Breast epithelium (tissue), 4 donors: ENCODE measurements around the gene SLC38A3. TPM values are rescaled to one million over a fixed set of nuclear protein-coding genes. Genes with fewer than 3 reads are reported as not detected.
A peak's percentile ranks its signal among the peaks of the same experiment; 100 is the strongest.

Experiments used
- DNase-seq, 2 donors: peaks; one replicate each; pipeline ENCODE4 v3.0.0-alpha.2; 2019; ENCODE audit warnings: low spot score in 2 of 2
- H3K27ac ChIP-seq, 2 donors: fragments of 200-600 bp; sonication (generic) in 1 of 2; one replicate each; pipeline ENCODE4 v1.5.1; 2016 to 2019; ENCODE audit warnings: mild to moderate bottlenecking in 1 of 2
- H3K27me3 ChIP-seq, 2 donors: fragments of 200-600 bp; sonication (generic) in 1 of 2; one replicate each; pipeline versions ENCODE4 v1.5.1 to v1.6.0; 2017 to 2019; ENCODE audit warnings: control low read depth in 1 of 2, mild to moderate bottlenecking in 1 of 2
- H3K36me3 ChIP-seq: fragments of 200-600 bp; one replicate; pipeline ENCODE4 v1.5.1; 2019
- H3K4me1 ChIP-seq, 2 donors: fragments of 200-600 bp; sonication (generic); one replicate each; pipeline ENCODE4 v1.5.1; 2016 to 2019; ENCODE audit warnings: control low read depth in 1 of 2
- H3K4me3 ChIP-seq, 3 donors: fragments of 200-600 bp; sonication (generic); 1 replicate in 2 of 3; 2 replicates in 1 of 3; pipeline ENCODE4 v1.5.1; 2016 to 2019; ENCODE audit warnings: mild to moderate bottlenecking in 3 of 3, moderate library complexity in 2 of 3
- H3K9me3 ChIP-seq, 2 donors: fragments of 200-600 bp; sonication (generic) in 1 of 2; one replicate each; pipeline ENCODE4 v1.5.1; 2016 to 2019; ENCODE audit warnings: control low read depth in 1 of 2
- CTCF ChIP-seq, 3 donors: fragments of 450-650 bp; IDR thresholded peaks; one replicate each; pipeline ENCODE4 v1.5.1; 2016 to 2017; ENCODE audit warnings: antibody characterized with exemption in 3 of 3, mild to moderate bottlenecking in 3 of 3, moderate library complexity in 3 of 3
- POLR2A ChIP-seq: fragments of 450-650 bp; IDR thresholded peaks from one replicate; pipeline ENCODE4 v1.6.1; 2016; ENCODE audit warnings: antibody characterized with exemption, mild to moderate bottlenecking, moderate library complexity
- POLR2AphosphoS5 ChIP-seq, 3 donors: sonication (generic); formaldehyde crosslinking; IDR thresholded peaks; one replicate each; pipeline ENCODE4 v1.6.1; 2017; ENCODE audit warnings: antibody characterized with exemption in 3 of 3
- intact Hi-C: fragments of 100-400 bp; cut with DNase I; formaldehyde crosslinking; loops from one replicate; pipeline ENCODE4 v1.15.1; 2023; ENCODE audit warnings: low total_unique reads
- total RNA-seq, 3 donors: library from RNA; depleted of rRNA; stranded (reverse); fragments of >200 nt; gene quantifications; one replicate each; pipeline ENCODE4 v1.1.0, GENCODE V29; 2016

The SLC38A3 gene
- total RNA-seq, 3 donors from 2014 or later, result 0.98 to 2.5 TPM; not detected in 1

GRCh38 chr3:50165910-50166538, 39.0 kb upstream of the SLC38A3 start:
- Histone ChIP-seq H3K9me3 (no peaks in the 10 kb centered on the region), H3K4me1 (peaks cover 25 to 44% of the 10 kb centered on the region in 2 donors), H3K27me3 (no peaks in the 10 kb centered on the region), H3K4me3 (peak overlapping the region in 2 of 3 donors; percentile 11 to 44), H3K36me3 (no peaks in the 10 kb centered on the region), H3K27ac (peak overlapping the region; percentile 71 to 90)
- TF ChIP-seq POLR2AphosphoS5 (IDR thresholded peaks at IDR 0.05) (no peak), POLR2A (no peak), CTCF (IDR thresholded peaks at IDR 0.05) (no peak)
- intact Hi-C loops, result no loop called here
- no peak for DNase-seq

GRCh38 chr3:50166620-50167019, 38.5 kb upstream of the SLC38A3 start:
- Histone ChIP-seq H3K4me3 (no peak overlapping the region), H3K4me1 (peaks cover 25 to 44% of the 10 kb centered on the region in 2 donors), H3K27me3 (no peaks in the 10 kb centered on the region), H3K36me3 (no peaks in the 10 kb centered on the region), H3K27ac (peak overlapping the region; percentile 71 to 90), H3K9me3 (no peaks in the 10 kb centered on the region)
- TF ChIP-seq POLR2AphosphoS5 (IDR thresholded peaks at IDR 0.05) (no peak), CTCF (IDR thresholded peaks at IDR 0.05) (no peak), POLR2A (no peak)
- intact Hi-C loops, result no loop called here
- DNase-seq, result no peak

- Histone ChIP-seq H3K36me3 (no peaks in the 10 kb centered on the region), H3K4me1 (peaks cover 25 to 44% of the 10 kb centered on the region in 2 donors), H3K4me3 (no peak overlapping the region), H3K27me3 (no peaks in the 10 kb centered on the region), H3K9me3 (no peaks in the 10 kb centered on the region), H3K27ac (peak overlapping the region in 1 of 2 donors; percentile 90)
- no peak for TF ChIP-seq POLR2A
- intact Hi-C loops, result no loop called here
- DNase-seq, result no peak
Measured at GRCh38 chr3:50167069-50167840, 37.8 kb upstream of the SLC38A3 start.

GRCh38 chr3:50167841-50168209, 37.2 kb upstream of the SLC38A3 start:
- Histone ChIP-seq H3K4me1 (peaks cover 25 to 44% of the 10 kb centered on the region in 2 donors), H3K27ac (peak overlapping the region in 1 of 2 donors; percentile 90), H3K4me3 (no peak overlapping the region), H3K9me3 (no peaks in the 10 kb centered on the region), H3K36me3 (no peaks in the 10 kb centered on the region), H3K27me3 (no peaks in the 10 kb centered on the region)
- no peak for DNase-seq
- intact Hi-C loops, result no loop called here
- no peak for TF ChIP-seq POLR2A

GRCh38 chr3:50168388-50168787, 36.7 kb upstream of the SLC38A3 start:
- Histone ChIP-seq H3K9me3 (no peaks in the 10 kb centered on the region), H3K4me3 (no peak overlapping the region), H3K4me1 (peaks cover 25 to 44% of the 10 kb centered on the region in 2 donors), H3K27me3 (no peaks in the 10 kb centered on the region), H3K27ac (peak overlapping the region; percentile 13 to 90), H3K36me3 (no peaks in the 10 kb centered on the region)
- TF ChIP-seq POLR2AphosphoS5 (IDR thresholded peaks at IDR 0.05), result no peak
- no peak for TF ChIP-seq POLR2A
- TF ChIP-seq CTCF (IDR thresholded peaks at IDR 0.05), result no peak
- DNase-seq, result no peak
- intact Hi-C loops, result no loop called here

- Histone ChIP-seq H3K27ac (peak overlapping the region; percentile 13 to 90), H3K27me3 (no peaks in the 10 kb centered on the region), H3K4me1 (peaks cover 25 to 44% of the 10 kb centered on the region in 2 donors), H3K9me3 (no peaks in the 10 kb centered on the region), H3K4me3 (no peak overlapping the region), H3K36me3 (no peaks in the 10 kb centered on the region)
- TF ChIP-seq POLR2A (no peak), CTCF (IDR thresholded peaks at IDR 0.05) (no peak), POLR2AphosphoS5 (IDR thresholded peaks at IDR 0.05) (no peak)
- DNase-seq, result no peak
- intact Hi-C loops, result no loop called here
Measured at GRCh38 chr3:50168791-50169190, 36.3 kb upstream of the SLC38A3 start.
